GM19351 (cell line): ENCODE results near the gene CYP1B1.
"Not testable (repeated sequence)": the region's sequence is repeated elsewhere in the genome, so short reads cannot be mapped to it uniquely, and the experiment has no call there.

Source experiments
- ATAC-seq: cut with Tn5 transposase; IDR thresholded peaks from one replicate; pipeline ENCODE4 v1.9.1; 2021; ENCODE audit warnings: mild to moderate bottlenecking, moderate library complexity; ENCODE audit not compliant: unreplicated experiment

Gene CYP1B1

DNA sequence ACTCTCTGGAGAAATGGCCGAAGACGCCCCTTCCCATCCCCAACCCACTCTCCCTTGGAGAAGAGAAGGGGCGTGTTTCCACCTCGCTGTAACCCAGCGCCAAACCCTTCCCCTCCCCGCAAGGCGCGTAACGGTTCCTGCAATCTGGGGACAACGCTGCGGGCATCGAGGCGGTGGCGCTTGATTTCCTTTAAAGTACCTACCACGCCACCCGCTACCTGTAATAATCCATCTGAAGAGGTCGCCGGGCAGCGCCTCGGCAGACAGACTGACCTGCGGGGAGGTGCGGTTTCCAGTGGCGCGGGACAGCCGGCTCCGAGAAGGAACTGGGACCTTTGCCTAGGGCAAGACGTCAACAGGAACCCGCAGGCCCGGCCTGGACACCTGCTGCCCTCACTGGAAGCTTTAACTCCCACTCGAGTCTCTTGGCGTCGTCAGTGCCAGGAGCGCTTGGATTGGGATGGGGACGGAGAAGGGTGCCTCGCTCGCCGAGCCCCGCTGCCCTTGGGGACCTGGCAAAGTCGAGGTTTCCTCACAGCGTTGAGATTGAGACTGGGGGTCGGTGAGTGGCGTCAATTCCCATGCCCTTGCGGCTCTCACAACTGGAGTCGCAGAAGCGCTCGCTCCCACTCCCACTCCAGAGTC is at the start of gene CYP1B1:
CYP1B1 (minus strand) TSS at position 645 of the 645 bp plus-strand sequence. CDS start 763 bp downstream, outside the sequence.
- peak; percentile 3 for ATAC-seq

DNA sequence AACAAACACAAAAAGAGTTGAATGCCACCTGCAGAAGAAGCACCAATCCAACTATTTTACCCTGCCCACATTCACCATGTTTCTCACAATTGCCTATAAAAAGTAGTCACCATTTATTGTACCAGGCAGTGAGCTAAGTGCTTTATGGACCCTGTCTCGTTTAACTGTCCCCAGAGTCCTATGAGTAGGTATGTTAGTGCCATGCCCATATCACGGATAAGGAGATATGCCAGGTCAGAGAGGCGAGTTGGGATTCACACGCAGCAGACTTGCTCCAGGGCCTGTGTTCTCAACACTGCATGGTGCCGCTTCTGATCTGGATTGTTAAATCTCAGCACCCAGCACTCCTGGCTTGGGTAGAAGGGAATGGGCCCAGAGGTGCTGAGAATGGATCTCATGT is 49.1 kb upstream of the CYP1B1 start:
- ATAC-seq: no peak

DNA sequence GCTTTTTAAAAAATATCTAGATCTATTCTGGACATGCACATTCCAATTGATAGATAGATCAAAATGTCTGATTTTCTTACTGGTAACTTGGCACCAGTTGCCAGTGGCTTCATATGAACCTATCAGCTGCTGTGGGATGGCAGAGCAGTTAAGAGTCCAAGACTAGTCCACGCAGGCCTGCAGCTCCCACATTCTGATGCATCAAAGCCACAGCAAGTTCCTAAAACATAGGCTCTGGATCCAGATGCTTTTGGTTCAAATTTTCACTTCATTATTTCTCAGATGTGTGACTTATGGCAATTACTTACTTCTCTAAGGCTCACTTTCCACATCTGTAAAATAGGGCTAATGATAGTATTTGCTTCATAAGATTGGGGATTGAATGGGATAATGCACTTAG is 48.0 kb upstream of the CYP1B1 start:
- no peak for ATAC-seq

DNA sequence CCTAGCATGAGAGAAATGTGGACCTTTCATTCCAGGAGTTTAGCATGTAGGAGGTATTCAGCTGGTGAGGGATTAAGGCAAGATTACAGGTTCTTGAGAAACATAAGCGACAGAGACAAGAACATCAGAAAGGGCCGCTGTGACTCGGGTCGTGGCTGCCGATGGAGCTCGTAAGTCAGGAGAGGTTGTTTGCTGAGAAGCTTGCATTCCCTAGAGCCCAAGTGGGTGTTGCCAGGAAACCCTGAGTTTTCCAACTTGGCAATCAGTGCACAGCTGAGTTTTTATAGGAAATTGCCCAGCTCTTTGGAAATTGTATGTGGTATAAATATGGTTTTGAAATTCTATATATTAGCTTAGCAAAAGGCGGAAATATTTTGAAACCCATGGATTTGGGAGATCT is 46.4 kb upstream of the CYP1B1 start:
- ATAC-seq: no peak

DNA sequence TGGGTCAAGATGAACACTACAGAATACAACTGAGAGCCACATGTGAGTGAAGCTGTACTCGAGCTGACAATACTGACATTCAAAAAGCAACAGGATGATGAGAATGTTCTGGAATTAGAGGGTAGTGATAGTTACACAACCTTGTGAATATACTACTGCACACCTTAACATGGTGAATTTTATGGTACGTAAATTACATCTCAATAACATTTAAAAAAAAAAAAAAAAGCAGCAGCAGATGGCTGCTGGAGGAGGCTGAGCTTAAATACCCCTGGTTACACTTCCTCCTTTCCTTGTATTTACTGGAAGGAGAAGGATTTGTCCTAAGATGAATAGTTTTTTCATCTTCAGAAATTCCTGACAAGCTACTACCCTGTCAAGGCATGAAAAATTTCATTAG is 45.5 kb upstream of the CYP1B1 start:
- no peak for ATAC-seq

DNA sequence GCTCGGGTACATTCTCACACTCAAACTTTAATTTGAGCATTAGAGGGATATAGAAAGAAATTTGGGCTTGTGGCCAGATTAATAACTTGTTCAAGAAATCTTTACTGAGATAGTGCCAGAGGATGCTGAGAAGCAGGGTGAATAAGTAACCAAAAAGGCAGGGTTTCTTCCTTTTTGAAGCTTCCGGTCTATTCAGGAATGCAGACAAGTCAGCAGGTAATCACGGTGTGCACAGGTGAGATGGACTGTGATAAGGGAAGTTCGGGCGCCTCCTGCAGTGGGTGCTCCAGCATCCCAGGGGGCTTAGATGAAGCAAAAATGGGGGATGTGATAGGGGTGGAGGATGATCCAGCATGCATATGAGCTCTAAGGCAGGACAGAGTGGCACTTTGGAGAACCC is 44.9 kb upstream of the CYP1B1 start:
- ATAC-seq: no peak

DNA sequence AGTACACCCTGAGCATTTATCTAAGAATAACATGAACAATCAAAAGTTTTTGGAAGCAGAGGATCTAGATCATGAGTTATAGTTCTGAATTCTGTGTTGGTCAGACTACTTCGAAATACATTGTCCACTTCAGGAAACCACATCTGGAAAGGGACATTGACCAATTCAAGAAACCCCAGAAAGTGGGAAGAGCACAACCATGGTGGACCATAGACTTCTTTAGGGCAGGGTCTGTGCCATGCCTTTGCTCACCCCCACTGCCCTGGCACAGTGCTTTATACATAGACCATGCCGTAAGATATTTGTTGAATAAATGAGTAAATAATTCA is 44.3 kb upstream of the CYP1B1 start:
- ATAC-seq: no peak

DNA sequence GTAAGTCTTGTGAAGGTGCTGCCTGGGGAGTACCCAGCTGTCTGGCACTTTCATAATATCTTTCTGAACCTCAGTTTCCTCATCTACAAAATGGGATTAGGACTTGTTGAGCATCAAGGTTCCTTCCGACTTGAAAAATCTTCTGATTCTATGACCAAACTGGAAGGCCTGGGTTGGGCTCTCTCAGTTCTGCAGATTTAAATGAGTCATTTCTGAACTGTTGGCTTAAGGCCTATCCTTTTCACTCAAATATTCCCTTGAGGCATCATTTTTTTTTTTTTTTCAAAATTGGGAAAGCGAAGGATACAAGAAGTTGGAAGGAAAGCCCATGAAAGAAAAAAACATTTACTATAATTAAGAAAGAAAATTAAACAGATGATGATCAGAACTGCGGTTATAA is 40.8 kb upstream of the CYP1B1 start:
- no peak for ATAC-seq

DNA sequence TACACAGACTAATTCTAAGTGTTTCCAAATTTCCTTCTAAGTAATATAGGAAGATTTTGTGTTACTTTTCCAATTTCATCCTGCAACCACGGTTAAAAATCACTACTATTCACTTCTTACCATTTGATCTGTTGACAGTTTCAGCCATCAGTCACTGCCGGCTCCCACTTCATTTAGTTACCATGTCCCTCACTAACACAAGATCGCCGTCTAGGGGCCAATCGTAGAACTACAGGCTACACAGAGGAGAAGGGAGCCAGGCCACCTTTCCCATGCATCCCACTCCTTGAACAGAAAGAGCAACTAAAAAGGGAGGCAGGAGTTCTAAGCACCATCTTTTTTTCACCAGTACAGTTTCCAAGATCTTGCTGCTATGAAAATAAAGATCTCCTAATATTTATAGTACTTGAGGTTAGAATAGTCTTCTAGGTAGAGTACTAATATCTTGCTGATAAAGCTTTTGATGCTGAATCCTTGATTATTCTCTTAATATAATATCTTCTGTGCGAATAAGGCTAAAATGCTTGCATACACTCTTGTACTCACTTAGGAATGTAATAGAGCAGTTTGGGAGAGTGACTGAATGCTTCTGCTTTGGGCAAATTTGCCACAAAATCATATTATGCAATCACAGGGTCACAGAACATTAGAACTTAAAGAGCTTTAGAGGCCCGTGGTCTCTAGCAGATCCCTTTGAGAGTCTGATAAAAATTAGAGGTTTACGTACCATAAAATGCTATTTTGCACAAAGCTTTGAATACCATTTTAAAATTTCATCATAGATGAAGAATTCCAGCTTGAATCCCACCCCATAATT is 39.5 kb upstream of the CYP1B1 start:
- no peak for ATAC-seq

DNA sequence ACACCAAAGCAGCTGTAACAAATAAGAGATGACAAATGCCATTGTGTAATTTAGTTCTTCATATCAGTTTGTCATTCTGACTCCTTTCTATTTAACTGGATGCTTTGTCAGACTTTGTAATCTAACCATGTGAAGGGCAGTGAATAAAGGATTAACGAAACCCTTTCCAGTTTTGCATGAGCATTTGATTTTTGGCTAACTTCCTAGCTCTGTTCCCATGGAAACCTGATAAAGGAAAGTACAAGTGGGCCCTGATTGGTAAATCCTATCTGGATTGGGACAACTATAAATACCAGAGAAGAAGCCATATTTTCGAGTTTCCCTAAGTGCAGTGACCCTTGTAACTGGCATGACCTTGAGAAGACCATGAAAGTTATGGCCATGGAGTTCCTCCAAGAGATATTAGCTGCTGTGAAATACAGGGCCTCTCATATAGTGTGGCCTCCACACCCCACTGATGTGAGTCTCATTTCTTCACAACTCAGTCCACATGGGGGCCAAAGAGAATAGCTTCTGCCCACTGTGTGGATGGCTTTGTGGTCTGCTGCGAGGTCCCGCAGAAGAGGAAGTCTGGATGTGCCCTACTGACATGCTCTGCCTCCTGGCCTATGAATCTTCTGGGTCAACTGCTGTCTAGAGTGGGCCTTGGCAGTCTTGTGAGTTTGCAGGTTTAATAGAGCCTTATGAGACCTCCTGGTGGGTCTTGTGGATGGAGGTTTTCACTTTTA is 38.2 kb upstream of the CYP1B1 start:
- no peak for ATAC-seq

DNA sequence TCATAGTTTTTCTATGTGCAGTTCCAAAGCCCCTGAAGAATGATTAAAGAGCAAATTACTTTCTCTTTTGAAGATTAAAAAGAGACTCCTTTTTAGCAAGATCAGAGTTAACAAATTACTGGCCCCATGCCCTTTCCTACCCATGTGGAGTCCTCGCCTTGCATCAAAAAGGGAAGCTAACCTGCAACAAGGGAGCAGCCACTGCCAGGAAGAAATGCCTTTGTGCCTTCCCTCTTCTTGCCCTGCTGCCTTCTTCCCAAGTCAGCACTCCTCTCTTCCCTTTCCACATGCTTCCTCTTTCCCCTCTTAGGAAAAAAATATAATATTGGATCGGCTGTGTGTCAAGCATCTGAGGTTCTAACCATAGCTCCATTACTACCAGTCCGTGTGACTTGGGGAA is 37.1 kb upstream of the CYP1B1 start:
- ATAC-seq: no peak

DNA sequence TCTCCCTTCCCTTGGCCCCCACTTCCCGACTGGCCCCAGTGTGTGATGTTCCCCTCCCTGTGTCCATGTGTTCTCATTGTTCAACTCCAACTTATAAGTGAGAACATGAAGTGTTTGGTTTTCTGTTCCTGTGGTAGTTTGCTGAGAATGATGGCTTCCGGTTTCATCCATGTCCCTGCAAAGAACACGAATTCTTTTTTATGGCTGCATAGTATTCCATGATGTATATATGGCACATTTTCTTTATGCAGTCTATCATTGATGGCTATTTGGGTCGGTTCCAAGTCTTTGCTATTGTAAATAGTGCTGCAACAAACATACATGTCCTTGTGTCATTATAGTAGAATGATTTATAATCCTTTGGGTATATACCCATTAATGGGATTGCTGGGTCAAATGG is 35.4 kb upstream of the CYP1B1 start:
- not testable (repeated sequence) for ATAC-seq

DNA sequence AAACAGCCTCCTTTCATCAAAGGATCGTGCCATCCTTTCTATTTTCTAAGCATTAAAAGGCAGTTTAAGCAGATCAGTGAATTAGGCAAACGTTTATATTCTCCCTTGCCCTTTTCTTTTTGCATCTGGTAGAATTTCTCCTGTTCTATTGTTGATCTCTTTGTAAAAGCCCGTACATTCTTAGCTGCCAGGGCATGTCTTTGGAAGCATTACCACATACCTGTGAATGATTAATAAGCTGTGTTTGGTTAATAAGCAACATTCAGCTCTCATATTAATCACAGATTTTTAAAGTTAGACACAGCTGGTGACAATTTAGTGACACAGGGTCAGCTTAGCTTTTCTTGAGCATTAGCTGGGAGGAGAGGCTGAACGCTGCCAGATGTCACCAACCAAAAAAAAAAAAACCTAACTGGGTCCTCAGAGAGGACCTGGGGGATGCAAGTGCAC is 33.8 kb upstream of the CYP1B1 start:
- no peak for ATAC-seq

DNA sequence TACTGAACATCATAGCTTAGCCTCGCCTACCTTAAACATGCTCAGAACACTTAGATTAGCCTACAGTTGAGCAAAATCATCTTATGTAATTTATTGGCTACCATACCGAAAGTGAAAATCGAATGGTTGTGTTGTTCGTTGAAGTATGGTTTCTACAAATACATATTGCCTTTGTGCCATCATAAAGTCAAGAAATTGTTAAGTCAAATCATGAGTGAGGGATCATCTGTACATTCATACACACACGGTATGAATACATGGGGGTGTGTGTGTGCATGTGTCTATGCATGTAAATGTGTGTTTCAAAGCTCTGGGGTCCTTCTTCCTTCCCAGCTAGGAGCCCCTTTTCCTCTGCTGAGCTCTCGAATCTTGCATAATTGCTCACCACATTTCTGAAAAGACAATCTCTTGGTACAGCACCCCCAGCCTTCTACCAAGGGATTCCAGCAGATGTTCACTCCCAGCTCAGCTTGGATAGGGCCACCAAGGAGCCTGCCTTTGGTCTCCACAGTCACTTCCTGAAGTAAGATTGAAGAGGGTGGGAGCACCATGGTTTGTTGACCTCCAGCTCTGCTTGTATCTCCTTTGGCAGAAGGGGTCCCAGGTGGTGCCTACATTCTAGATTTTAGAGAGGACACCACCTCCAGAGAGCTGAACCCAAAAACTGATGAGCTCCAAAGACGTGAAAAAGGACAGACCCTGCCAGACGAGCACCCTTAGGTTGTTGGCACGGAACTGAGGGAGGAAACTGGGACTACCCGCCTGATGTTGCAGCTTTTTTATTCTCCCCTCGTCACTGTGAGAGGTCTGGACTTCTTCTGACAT is 33.2 kb upstream of the CYP1B1 start:
- ATAC-seq: no peak

DNA sequence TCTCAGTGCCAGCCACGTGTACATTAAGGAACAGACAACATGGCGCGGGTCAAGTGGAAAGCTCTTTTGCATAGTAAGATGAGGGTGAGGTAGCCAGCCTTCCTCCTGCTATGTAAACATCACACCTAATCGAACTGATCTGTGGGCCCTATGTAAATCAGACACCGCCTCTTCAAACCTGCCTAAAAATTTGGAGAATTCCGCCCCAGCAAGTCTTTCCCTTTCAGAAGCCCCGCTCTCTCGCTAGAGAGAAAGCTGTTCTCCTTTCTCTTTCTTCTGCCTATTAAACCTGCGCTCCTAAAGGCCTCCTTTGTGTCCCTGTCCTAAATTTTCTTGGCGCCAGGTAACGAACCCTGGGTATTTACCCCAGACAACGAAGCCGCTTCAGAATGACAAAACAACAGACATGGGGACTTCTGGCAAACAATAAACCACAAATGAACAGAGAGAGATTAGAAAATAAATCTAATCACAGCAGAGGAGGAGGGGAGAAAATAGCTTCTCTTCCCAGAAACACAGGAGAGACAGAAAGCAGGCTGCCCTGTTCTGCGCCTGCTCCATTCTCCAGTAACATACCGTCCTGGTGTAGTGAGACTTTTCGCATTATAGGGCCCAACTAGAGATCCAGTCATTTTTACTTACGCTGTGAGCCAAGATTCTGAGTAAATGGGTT is 31.9 kb upstream of the CYP1B1 start:
- no peak for ATAC-seq

DNA sequence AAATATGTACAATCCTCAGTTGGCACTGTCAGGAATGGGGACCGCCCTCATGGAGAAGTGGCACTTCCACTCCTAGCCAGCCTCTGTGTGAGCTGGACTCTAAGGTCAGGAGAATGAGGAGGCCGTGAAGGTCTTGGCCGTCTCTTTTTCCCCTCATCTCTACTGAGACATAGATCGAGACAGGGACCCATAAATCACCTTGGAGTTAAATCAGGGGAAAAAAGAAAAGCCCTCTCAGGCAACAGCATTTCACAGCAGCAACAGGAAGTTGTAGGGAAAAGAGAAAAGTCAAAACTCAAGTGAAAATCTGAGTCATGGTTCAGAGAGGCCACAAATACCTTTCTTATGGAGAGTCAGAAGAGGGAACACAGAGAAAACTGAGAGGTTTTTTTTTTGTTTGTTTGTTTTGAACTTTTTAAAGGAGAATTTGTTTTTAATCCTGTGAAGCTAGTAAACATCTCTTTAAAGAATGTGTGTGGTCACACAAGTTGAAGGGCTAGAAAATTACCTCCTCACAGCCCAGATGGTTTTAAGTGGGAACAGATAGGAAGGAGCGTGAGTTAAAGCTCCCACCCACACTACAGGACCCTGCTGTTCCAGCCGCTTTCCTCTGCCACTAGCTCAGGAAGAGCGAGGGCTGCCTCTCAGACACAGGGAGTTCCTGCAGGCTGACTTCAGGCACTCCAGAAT is 30.6 kb upstream of the CYP1B1 start:
- ATAC-seq: no peak

DNA sequence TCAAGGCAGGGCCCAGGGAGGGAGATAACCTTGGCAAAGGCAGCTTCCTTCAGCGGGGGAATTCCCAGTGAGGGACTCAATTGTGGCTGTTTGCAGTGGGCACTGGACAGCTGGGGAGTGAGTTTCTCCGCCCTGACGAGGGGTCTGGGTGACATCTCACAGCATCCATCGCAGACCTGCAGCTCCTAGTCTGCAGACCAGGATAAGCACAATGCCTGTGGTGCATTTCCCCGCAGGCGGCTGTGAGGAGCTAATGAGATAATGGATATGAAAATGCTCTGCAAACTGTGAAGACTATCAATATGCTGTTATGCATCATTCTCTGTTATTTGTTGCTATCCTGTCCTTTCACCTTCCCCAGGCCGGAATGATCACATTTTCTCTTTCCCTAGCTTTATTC is 30.0 kb upstream of the CYP1B1 start:
- no peak for ATAC-seq

DNA sequence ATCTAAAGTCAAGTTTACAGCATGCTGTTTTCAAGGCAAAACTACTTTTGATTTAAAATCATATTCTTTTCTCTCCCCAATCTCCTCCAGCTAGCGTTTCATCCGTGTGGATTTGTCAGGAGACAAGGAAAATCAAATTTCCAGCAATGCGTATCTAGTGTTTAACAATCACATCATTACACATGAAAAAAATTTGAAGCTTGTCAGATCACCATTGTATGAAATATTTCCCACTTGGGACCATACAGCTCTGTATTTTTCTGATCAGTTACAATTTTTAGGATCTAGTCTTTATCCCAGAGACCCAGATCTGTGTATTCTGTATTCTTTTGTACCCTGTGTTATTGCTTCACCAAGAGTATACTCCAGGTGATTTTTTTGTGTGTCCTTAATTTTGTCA is 28.6 kb upstream of the CYP1B1 start:
- ATAC-seq: no peak

DNA sequence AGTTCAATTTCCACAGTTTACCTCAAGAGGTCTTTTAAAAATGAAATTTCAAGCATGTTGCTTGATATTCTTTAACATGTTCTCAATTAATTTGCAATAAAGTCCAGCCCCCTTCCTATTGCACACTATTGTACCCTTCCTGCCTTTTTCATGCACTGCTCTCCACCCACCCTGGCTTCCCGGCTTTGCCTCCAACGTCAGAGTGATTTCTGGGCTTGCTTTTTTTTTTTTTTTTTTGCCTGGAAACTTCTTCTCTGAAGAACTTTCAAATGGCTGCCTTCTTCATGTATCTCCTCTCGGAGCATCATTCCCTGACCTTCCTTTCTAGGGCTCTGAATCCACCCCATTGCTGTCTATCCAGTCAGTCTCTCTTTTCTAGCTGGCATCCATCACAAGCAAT is 24.4 kb upstream of the CYP1B1 start:
- ATAC-seq: no peak
